ENCODE results near the gene ASL. TPM values are rescaled to one million over a fixed set of nuclear protein-coding genes. Genes with fewer than 3 reads are reported as not detected.

Gene ASL
- total RNA-seq, 2 donors from 2014 or later = 35.9 to 135 TPM

- Histone ChIP-seq H3K27me3 (no peaks in the 10 kb centered on the region), H3K27ac (peak overlapping the region in 3 of 4 donors; percentile 77 to 88 (median 80)), H3K9me3 (no peaks in the 10 kb centered on the region), H3K36me3 (replicated peaks in 1 of 2; ENCODE audit: insufficient read depth in 1 of 2, low read depth in 2 of 2) (no peaks in the 10 kb centered on the region), H3K4me3 (peak overlapping the region; percentile 63 to 96), H3K4me1 (peaks cover 19% of the 10 kb centered on the region)
- DNase-seq (peak; percentile 35 to 65 (median 54)), ATAC-seq (no peak)
- 62 to 69% methylated on average over 8 to 11 of the region's 11 CpGs for WGBS, 2 donors
- TF ChIP-seq POLR2A (IDR thresholded peaks at IDR 0.05) (no peak), CTCF (IDR thresholded peaks at IDR 0.05) (no peak)
- intact Hi-C loops (cut with DNase I) = no loop called here
Measured at GRCh38 chr7:66076462-66077329, 1.1 kb downstream of the ASL start.

GRCh38 chr7:66078067-66078466 is 2.4 kb downstream of the ASL start:
- H3K4me1 ChIP-seq = peaks cover 19% of the 10 kb centered on the region
- H3K36me3 ChIP-seq (replicated peaks in 1 of 2; ENCODE audit: insufficient read depth in 1 of 2, low read depth in 2 of 2) = peaks cover 0 to 2% of the 10 kb centered on the region in 2 donors
- TF ChIP-seq CTCF (IDR thresholded peaks at IDR 0.05) = no peak
- TF ChIP-seq POLR2A (IDR thresholded peaks at IDR 0.05) = no peak
- WGBS, 2 donors = 84% methylated on average over 5 of the region's 5 CpGs; no CpG with 5 or more reads in 1 of the 2 donors
- no peak overlapping the region for H3K27ac ChIP-seq
- H3K9me3 ChIP-seq = no peaks in the 10 kb centered on the region
- ATAC-seq (no peak), DNase-seq (no peak)
- no peak overlapping the region for H3K4me3 ChIP-seq
- intact Hi-C loops (cut with DNase I) = no loop called here
- no peaks in the 10 kb centered on the region for H3K27me3 ChIP-seq

- Histone ChIP-seq H3K36me3 (replicated peaks in 1 of 2; ENCODE audit: insufficient read depth in 1 of 2, low read depth in 2 of 2) (peaks cover 0 to 4% of the 10 kb centered on the region in 2 donors), H3K4me1 (peaks cover 12% of the 10 kb centered on the region), H3K9me3 (no peaks in the 10 kb centered on the region), H3K27me3 (no peaks in the 10 kb centered on the region), H3K27ac (no peak overlapping the region), H3K4me3 (no peak overlapping the region)
- DNase-seq = no peak
- TF ChIP-seq POLR2A (IDR thresholded peaks at IDR 0.05) (no peak), CTCF (IDR thresholded peaks at IDR 0.05) (no peak)
- 91 to 93% methylated on average over 4 to 6 of the region's 6 CpGs for WGBS, 2 donors
- ATAC-seq = no peak
- intact Hi-C loops (cut with DNase I) = no loop called here
Measured at GRCh38 chr7:66082083-66082482, 6.5 kb downstream of the ASL start.

- H3K9me3 ChIP-seq = no peaks in the 10 kb centered on the region
- 85 to 95% methylated on average over 4 to 15 of the region's 16 CpGs for WGBS, 2 donors
- H3K27ac ChIP-seq = no peak overlapping the region
- peaks cover 3% of the 10 kb centered on the region for H3K4me1 ChIP-seq
- no peak overlapping the region for H3K4me3 ChIP-seq
- TF ChIP-seq POLR2A (IDR thresholded peaks at IDR 0.05) (no peak), CTCF (IDR thresholded peaks at IDR 0.05) (no peak)
- peaks cover 0 to 4% of the 10 kb centered on the region in 2 donors for H3K36me3 ChIP-seq (replicated peaks in 1 of 2; ENCODE audit: insufficient read depth in 1 of 2, low read depth in 2 of 2)
- DNase-seq (no peak), ATAC-seq (no peak)
- no peaks in the 10 kb centered on the region for H3K27me3 ChIP-seq
- intact Hi-C loops (cut with DNase I) = no loop called here
Measured at GRCh38 chr7:66082886-66083415, 7.3 kb downstream of the ASL start.

Data from body of pancreas (tissue), 4 donors.